Adrenal gland (tissue), 5 donors: ENCODE results near the gene HORMAD2.

Source experiments
- POLR2A ChIP-seq, 2 donors: fragments of 450-650 bp; IDR thresholded peaks; one replicate each; pipeline ENCODE4 v1.6.1; 2017; ENCODE audit warnings: antibody characterized with exemption in 2 of 2, mild to moderate bottlenecking in 2 of 2, moderate library complexity in 1 of 2
- TF ChIP-seq, protein P1 (sequence below), 6 experiments: fragments of 450-650 bp in 4 of 6; fragments of 200-600 bp in 2 of 6; sonication (generic) in 1 of 6; IDR thresholded peaks; 1 replicate in 5 of 6; 2 replicates in 1 of 6; pipeline versions ENCODE4 v1.5.1 to v1.8.0; 2016 to 2021; ENCODE audit warnings: antibody characterized with exemption in 6 of 6, mild to moderate bottlenecking in 2 of 6, moderate library complexity in 1 of 6
- donor health status: DM: no; HTN: no; CAD: no.

DNA sequence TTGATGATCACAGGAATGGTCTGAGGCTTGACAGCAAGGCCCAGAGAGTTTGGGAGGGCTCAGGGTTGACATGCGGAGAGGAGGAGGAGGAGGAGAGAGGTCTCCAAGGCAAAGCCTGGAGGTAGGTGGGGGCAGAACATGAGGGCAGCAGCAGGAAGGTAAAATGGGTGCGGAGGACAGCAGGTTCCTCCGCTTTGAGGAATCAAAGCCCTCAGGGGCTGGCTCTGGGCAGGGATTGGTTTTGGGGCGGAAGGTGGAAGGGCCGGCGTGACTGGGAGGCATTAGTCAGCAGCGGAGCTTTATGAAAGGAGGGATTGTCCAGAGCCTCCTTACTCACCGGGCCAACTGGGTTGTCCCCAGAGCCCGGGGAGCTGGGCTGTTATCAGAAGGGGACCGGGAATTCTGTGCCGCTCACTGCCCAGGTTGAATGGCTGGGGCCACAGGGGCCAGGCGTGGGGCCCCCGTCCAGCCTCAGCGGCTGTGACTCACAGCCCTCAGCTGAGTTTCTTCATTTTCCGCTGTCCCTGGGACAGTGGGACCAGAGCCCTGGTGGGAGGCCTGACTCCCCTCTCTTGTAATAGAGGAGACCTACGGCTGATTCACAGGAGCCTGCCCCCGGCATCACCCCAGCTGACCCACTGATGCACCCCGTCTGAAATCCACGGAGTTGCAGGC is 130.1 kb downstream of the HORMAD2 start:
- TF ChIP-seq, protein P1, sequence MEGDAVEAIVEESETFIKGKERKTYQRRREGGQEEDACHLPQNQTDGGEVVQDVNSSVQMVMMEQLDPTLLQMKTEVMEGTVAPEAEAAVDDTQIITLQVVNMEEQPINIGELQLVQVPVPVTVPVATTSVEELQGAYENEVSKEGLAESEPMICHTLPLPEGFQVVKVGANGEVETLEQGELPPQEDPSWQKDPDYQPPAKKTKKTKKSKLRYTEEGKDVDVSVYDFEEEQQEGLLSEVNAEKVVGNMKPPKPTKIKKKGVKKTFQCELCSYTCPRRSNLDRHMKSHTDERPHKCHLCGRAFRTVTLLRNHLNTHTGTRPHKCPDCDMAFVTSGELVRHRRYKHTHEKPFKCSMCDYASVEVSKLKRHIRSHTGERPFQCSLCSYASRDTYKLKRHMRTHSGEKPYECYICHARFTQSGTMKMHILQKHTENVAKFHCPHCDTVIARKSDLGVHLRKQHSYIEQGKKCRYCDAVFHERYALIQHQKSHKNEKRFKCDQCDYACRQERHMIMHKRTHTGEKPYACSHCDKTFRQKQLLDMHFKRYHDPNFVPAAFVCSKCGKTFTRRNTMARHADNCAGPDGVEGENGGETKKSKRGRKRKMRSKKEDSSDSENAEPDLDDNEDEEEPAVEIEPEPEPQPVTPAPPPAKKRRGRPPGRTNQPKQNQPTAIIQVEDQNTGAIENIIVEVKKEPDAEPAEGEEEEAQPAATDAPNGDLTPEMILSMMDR (IDR thresholded peaks at IDR 0.05), result no peak
- TF ChIP-seq POLR2A (IDR thresholded peaks at IDR 0.05), result no peak
